AG10803 (cell line): ENCODE data around the gene CEND1.

ENCODE experiments used
- DNase-seq: peaks from one replicate; pipeline ENCODE4 v3.0.0; 2010; ENCODE audit warnings: low read depth
- H3K4me3 ChIP-seq: 2 replicates; pipeline ENCODE4 v1.5.1; 2011; ENCODE audit warnings: mild to moderate bottlenecking, low read length, control low read depth
- CTCF ChIP-seq: conservative IDR thresholded peaks from 2 replicates; pipeline ENCODE4 v1.5.1; 2011; ENCODE audit warnings: mild to moderate bottlenecking, low read length, control low read depth, inconsistent platforms

The CEND1 gene

GRCh38 chr11:794013-794765, 4.3 kb upstream of the CEND1 start:
- no peak for DNase-seq
- TF ChIP-seq CTCF = no peak
- no peak overlapping the region; the same call in 1 of the 2 replicates for H3K4me3 ChIP-seq

- no peak for TF ChIP-seq CTCF
- no peak overlapping the region for H3K4me3 ChIP-seq
- no peak for DNase-seq
Measured at GRCh38 chr11:793556-793955, 3.7 kb upstream of the CEND1 start.

GRCh38 chr11:792873-793272, 3.0 kb upstream of the CEND1 start:
- DNase-seq = no peak
- no peak for TF ChIP-seq CTCF
- H3K4me3 ChIP-seq = no peak overlapping the region

GRCh38 chr11:792535-792821, 2.6 kb upstream of the CEND1 start:
- DNase-seq = no peak
- TF ChIP-seq CTCF = no peak
- H3K4me3 ChIP-seq = no peak overlapping the region

- TF ChIP-seq CTCF = no peak
- no peak overlapping the region for H3K4me3 ChIP-seq
- no peak for DNase-seq
Measured at GRCh38 chr11:791658-792534, 2.0 kb upstream of the CEND1 start.

- no peak for TF ChIP-seq CTCF
- DNase-seq = peak; percentile 18
- no peak overlapping the region for H3K4me3 ChIP-seq
Measured at GRCh38 chr11:790721-791564, 1.1 kb upstream of the CEND1 start.
